CD4-positive, alpha-beta T cell treated with Interferon gamma for 1 hour (primary cell): ENCODE data around the gene AP5M1.
"Not testable (repeated sequence)": the region's sequence is repeated elsewhere in the genome, so short reads cannot be mapped to it uniquely, and the experiment has no call there.

Source experiments
- DNase-seq: peaks from one replicate; pipeline ENCODE4 v3.0.0-alpha.2; 2020

The AP5M1 gene, protein sequence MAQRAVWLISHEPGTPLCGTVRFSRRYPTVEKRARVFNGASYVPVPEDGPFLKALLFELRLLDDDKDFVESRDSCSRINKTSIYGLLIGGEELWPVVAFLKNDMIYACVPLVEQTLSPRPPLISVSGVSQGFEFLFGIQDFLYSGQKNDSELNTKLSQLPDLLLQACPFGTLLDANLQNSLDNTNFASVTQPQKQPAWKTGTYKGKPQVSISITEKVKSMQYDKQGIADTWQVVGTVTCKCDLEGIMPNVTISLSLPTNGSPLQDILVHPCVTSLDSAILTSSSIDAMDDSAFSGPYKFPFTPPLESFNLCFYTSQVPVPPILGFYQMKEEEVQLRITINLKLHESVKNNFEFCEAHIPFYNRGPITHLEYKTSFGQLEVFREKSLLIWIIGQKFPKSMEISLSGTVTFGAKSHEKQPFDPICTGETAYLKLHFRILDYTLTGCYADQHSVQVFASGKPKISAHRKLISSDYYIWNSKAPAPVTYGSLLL

DNA sequence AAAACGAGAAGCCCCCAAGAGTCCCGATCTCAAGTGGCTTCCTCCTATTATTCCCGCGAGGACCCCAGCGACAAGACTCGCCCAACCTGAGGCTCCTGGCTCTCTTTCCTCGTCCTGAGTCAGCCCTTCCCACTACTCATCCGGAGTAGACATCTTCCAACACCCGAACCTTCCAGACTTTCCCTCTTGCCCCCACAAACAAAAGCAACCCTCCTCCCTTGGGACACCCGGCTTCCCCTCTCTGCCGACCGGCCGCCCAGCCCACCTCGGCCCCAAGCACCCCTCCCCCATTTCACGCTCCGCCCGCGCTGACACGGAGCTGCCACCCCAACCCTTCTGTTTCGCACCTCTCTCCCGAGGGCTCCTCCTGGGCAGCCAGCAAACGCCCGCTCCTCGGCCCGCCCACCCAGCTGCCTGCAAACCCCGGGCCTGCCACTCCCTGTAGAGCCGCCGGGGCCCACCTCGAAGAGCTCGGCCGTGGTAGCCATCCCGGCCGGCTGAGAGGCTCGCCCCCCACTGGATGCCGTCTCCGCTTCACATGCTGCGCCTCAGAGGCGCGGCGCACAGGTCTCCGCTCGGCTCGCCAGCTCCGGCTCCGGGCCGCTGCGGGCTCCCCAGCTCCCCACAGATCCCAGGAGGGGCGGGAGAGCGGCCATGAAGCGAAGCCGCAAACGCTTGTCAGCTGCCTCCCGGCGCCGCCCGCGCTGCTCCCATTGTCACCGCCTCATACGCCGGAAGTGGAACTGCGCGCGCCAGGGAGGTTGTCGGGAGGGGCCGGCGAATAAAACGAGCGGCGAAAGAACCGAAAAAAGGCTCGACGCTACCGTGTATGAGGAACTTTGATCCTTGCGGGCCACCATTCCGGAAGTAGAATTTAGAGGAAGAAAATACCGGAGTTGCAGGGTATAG lies at the start of gene AP5M1, which contains the start of gene EXOC5:
AP5M1 (plus strand) TSS at position 811 of the 909 bp plus-strand sequence. CDS start 344 bp downstream, outside the sequence.
EXOC5 (minus strand) TSS at position 745 of the 909 bp plus-strand sequence; CDS start at position 488, 257 bp downstream.
- peak; percentile 88 for DNase-seq

DNA sequence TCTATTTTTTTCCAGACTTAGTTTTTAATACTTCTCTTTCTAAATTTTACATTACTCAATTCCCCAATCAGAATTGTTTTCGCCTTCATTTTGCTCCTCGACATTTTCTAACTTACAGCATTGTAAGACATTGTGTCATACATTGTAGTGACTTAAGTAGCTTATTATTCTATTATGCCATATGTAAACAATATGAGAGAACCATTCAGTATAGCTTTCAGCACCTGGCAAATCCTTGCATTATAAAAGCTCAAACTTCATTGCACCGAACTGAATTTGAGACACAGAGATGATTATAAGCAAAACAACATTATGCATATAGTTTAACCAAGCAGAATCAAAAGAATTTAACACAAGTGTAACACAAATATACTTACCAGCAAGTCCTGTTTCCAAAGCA lies 46.8 kb upstream of the AP5M1 start:
- no peak for DNase-seq

DNA sequence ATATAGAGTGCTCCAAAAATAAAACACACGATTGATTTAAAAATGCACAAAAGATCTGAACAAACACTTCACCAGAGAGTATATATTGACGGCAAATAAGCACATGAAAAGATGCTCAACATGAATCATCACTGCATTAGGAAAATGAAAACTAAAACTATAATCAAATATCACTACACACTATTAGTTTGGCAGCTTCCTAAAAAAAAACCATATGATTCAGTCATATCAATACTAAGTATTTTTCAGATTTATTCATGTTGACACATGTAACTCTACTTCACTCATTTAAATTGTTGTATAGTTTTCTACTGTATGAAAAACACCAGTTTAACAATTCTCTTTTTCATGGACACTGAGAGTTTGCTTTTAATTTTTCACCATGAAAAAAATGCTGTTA lies 41.7 kb upstream of the AP5M1 start:
- DNase-seq: no peak

DNA sequence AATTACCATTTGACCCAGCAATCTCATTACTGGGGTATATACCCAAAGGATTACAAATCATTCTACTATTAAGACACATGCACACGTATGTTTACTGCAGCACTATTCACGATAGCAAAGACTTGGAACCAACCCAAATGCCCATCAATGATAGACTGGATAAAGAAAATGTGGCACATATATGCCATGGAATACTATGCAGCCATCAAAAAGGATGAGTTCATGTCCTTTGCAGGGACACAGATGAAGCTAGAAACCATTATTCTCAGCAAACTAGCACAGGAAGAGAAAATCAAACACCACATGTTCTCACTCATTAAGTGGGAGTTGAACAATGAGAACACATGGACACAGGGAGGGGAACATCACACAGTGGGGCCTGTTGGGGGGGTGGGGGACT lies 40.5 kb upstream of the AP5M1 start:
- DNase-seq: not testable (repeated sequence)

DNA sequence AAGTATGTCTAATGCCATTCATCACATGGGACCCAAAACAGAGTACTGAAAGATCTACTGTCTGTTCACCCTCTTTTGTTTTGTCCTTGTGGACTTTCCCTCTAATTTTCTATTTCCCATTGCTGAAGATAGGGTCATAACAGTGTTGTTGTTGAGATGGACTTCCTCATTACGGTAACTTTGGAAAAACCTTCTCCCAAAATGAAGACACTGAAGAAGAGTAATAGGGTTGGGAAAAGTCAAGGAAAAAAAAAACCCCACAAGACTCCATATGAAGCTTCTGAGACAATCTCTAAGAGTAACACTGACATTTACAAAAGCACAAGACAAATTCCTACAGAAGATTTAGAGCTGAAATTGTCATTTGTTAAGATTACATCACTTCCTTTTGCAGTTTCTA lies 36.8 kb upstream of the AP5M1 start:
- no peak for DNase-seq

DNA sequence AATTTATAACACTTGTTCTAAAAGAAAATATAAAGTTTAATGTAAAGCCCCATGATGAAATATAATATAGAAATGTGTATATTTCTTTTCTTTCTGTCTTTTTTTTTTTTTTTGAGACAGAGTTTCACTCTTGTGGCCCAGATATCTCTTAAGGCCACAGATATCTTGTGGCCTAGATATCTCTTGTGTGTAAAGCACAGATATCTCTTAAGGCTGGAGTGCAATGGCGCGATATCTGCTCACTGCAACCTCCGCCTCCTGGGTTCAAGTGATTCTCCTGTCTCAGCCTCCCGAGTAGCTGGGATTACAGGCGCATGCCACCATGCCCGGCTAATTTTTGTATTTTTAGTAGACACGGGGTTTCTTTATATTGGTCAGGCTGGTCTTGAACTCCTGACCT lies 28.7 kb upstream of the AP5M1 start:
- not testable (repeated sequence) for DNase-seq

DNA sequence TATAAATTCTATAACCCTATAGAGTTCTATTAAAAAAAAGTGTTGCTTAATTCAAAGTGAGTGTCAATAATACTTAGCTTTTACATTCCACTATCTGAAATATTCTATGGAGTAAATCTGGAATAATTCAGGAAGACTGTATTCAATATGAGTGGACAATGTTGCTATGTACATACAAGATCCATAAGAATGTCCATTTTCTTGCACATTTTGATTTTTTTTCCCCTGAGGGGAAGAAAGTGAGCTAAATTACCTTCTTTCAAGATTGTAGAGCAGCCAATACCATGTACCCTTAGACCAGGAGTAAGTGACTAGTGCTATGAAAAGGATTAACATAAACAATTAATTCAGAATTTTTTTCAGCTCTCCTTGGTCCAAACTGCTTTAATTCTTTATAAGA lies 25.5 kb upstream of the AP5M1 start:
- DNase-seq: no peak

DNA sequence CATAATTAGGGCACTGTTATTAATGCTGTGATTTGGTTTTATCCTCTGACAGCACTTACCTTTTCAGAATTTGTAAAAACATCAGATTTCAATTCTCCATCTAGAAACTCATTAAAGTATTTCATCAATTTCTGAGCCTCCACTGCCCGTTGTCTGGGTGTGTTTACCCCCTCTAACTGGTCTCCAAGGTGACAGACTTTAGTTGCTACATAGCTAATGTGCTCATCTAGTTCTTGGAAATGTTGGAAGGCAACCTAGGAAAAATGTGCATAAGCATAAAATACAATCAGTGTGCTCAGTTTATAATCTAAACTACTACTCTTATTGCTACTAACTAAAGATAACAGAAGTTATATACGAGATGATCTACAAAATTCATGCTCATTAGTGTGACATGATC lies 24.7 kb upstream of the AP5M1 start:
- no peak for DNase-seq

DNA sequence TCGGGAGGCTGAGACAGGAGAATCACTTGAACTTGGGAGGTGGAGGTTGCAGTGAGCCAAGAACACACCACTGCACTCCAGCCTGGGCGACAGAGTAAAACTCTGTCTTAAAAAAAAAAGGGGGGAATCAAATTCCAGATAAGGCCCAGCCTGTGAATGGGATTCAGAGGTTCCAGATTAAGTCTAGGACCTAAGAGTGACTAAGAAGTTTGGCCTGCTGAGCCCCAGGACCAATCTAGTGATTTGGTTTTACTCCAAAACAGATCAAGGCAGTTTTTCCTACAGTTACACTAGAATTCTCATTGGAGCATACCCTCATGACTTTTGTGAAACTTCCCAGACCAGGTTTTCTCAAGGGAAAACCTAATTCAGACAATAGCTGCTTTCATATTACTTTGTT lies 22.8 kb upstream of the AP5M1 start:
- DNase-seq: no peak

DNA sequence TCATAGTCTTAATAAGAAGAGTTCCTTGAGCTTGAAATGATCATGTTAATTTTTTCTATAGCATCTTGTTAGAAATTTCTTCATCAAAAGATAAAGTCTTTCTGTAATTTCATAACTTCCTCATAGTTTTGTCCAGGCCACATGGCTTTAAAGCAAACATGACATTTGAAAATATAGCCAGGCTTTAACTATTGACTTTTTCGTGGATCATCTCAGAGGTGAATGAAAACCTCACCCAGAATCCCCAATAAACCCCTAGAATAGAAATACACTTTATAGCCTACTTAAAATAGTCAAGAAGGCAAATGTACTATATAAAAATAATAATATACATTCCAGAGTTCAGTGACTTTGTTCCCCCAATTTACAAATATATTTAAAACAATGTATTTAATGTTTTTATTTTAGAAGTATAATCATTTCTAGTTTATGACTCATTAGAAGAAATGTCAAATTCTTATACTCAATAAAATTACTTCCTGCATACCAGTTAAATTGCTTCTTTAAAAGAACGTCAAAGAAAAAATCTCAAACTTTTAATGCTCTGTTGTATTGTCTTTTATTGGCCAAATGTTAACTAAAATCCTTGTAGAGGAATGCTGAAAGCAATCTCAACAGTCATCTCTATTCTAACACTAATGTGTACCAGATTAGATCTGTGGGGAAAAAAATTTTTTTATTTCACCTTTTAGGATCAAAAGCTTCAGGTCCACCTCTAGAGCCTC lies 21.7 kb upstream of the AP5M1 start:
- no peak for DNase-seq

DNA sequence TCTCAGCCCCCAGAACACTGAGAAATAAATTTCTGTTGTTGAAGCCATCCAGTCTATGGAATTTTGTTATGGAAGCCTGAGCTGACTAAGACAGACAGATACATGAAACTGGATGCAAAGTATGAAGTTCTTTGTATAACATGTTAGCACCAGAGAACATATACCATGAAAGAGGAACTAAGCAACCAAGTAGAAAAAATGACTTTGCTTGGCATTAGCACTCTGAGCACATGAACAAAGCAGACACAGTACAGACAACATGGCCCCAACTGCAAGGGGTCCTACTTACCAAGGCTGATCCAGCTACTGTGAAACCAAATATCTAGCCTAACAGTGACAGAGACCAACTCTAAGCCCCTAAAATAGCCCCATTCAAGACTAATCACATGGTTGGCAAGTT lies 13.9 kb upstream of the AP5M1 start:
- no peak for DNase-seq

DNA sequence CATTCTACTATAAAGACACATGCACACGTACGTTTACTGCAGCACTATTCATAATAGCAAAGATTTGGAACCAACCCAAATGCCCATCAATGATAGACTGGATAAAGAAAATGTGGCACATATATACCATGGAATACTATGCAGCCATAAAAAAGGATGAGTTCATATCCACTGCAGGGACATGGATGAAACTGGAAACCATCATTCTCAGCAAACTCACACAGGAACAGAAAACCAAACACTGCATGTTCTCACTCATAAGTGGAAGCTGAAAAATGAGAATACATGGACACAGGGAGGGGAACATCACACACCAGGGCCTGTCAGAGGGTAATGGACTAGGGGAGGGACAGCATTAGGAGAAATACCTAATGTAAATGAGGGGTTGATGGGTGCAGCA lies 10.6 kb upstream of the AP5M1 start:
- not testable (repeated sequence) for DNase-seq

DNA sequence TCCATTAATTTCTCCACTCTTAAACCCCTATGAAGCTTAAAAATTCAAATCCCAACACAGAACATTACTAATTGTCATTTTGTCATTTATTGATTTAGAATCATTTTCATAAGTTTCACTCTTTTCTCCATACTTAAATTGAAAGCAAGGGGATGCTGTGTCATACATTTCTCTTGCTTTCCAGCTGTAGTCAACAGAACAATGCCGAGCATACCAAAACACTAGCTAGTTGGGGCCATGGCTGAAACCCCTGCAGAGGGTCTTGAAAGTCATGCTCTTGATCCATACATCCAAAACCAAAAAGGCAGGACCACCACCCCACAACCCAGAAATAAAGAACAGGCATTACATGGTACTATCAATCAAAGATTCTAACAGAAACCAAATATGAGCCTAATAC lies 9.1 kb upstream of the AP5M1 start:
- no peak for DNase-seq

DNA sequence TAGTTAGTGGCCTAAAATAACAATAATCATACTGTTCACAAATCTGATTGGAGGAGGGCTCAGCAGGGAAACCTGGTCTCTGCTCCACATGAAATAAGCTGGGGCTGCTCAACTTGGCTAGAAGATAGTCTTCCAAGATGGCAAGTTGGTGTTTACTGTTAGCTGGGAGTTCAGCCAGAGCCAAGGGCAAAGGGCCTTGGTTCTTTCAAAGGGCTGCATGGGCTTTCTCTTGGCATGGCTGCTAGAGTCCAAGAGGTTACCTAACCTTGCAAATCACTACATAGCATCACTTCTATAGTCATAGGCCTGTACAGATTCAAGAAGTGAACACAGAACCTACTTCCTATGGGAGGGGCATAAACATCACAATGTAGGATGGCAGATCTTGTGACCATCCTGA lies 7.2 kb upstream of the AP5M1 start:
- DNase-seq: no peak

DNA sequence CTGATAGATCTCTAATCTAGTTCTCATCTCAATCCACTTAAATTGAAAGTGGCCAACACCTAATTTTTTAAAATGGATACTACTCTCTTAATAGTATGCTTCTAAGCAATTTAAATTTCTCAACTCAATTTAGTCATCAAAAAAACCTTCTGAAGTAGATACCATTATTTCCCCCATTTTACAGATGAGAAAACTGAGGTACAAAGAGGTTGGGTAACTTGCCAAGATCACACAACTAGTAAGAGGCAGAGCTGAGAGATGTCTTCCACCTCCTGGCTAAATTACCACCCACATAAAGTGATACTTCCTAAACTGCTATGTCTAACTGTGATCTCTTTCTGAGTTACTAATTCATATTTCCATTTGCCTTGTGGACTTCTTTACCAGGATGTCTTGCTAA lies 6.7 kb upstream of the AP5M1 start:
- no peak for DNase-seq

DNA sequence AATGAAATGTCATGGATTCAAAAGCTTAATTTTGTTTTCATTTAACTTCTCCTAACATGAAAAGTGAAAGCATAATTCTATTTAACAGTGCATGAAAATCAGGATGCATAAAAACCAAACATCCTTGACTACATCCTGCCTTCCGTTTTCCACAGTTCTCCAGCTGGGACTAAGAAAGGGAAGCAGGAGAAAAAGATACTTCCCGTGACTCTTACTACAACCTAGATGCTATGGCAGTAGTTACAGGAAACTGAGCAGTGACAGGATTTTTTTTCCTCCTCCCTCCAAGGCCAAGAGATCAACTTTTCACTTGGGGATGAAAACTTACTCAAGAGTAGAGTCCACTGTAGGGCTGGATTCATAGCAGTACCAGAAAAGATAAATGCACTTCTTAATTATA lies 2.7 kb upstream of the AP5M1 start:
- no peak for DNase-seq

DNA sequence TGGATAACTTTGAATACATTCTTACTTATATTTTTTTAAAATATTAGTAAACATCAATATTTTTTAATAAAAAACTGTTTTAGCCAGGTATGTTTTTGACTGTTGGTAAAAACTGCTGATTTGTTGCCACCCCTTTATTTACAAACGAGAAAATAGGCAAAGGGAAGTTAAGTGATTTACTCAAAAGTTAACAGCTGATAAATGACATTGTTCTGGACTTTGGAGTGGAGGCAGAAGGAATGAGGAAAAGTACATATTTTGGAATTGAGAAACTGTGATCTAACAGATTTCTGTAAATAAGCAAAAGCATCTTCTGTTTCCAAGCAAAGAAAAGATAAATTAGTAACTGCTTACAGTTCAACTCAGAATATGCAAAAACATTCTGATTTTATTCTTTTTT lies 4.5 kb downstream of the AP5M1 start:
- DNase-seq: no peak

DNA sequence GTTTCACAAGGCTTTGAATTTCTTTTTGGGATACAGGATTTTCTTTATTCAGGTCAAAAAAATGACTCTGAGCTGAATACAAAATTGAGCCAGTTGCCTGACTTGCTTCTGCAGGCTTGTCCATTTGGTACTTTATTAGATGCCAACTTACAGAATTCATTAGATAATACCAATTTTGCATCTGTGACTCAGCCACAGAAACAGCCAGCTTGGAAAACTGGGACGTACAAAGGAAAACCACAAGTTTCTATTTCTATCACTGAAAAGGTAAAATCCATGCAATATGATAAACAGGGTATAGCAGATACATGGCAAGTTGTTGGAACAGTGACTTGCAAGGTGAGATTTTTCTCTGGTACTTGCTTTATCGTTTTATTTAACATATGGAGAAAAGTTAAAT lies 5.8 kb downstream of the AP5M1 start:
- DNase-seq: no peak

DNA sequence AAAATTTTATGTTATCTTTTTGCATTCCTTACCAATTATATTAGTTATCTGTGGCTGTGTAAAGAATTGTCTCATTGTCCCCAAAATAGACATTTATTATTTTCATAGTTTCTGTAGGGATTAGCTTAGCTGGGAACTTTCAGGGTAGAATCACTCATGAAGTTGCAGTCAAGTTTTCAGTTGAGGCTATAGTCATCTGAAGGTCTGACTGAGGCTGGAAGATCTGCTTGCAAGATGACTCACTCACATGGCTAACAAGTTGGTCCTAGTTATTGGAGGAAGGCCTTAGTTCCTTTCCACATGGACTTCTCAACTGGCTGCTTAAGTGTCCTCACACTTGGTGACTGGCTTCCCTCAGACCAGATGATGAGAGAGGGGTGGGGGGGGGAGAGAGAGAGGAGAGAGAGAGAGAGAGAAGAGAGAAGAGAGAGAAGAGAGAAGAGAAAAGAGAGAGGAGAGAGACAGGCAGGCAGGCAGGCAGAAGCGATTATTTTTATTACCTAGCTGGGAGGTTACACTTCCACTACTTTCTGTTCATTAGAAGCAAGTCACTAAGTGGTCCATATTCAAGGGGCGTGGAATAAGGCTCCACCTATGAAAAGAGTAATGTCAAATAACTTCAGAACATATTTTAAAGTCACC lies 6.4 kb downstream of the AP5M1 start:
- no peak for DNase-seq

DNA sequence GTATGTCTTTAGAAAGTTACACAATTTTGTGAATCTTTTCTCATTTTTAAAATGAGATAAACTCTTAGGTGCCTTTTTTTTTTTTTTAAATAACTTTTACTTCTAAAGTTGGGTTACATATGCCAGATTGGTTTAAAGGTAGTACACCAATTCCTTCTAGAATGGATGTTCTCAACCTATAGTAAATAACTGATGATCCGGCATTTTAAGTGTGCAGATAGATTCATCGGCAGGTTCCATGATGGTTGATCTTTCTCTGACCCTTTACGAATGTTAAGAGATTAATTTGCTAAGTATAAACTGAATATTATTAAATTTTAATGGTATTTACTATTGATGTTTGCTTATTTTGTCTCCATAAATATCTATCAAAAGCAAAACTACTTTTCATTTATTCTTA lies 8.3 kb downstream of the AP5M1 start:
- no peak for DNase-seq

DNA sequence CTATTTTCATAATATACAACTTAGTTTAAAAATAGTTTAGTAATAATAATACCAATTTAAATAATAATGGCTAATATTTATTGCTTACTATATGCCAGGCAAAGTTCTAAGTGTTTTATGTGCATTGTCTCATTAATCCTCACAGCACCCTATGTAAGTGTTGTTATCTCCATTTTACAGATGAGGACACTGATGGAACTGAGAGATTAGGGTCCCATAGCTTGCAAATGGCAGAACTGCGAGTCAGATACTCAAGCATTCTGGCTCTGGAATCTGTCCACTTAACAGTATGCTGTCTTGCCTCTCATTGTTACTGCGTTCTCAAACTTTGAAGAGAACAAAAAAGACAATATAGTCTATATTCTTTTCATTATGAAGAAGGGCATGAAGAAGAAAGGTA lies 19.0 kb downstream of the AP5M1 start:
- no peak for DNase-seq

DNA sequence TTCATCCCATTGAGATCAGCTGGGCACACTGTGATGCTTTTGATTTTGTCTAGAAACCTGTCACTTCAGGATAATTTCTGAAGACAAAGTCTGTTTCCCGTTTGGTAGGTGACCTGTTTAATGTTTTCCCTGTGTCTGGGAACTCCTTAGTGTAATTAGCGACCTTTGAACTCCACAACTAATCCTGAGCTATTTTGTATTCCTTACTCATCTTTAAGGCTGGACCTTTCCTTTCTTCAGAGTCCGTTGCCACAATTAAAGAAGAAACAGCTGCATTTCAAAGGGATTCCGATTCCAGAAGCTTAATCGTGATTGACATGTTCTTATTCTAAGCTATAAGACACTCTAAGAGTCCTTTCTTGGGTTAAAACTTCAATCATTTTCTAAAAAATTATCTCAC lies 22.0 kb downstream of the AP5M1 start:
- no peak for DNase-seq
